HEK293 (cell line): ENCODE results near the gene DDR2.

Experiments used
- ZBTB10 ChIP-seq: fragments of 450-650 bp; formaldehyde crosslinking; IDR thresholded peaks from 2 replicates; pipeline ENCODE4 v1.5.1; 2016; ENCODE audit warnings: missing biosample characterization, missing genetic modification characterization
- ZNF416 ChIP-seq: fragments of 450-650 bp; formaldehyde crosslinking; IDR thresholded peaks from 2 replicates; pipeline ENCODE4 v1.5.1; 2016; ENCODE audit warnings: missing biosample characterization, missing genetic modification characterization
- ZNF707 ChIP-seq: fragments of 450-650 bp; formaldehyde crosslinking; IDR thresholded peaks from 2 replicates; pipeline ENCODE4 v1.5.1; 2016; ENCODE audit warnings: missing biosample characterization, missing genetic modification characterization
- ZNF776 ChIP-seq: fragments of 450-650 bp; formaldehyde crosslinking; IDR thresholded peaks from 2 replicates; pipeline ENCODE4 v1.5.0; 2017; ENCODE audit warnings: missing biosample characterization, missing genetic modification characterization, borderline replicate concordance
- ZNF837 ChIP-seq: fragments of 450-650 bp; formaldehyde crosslinking; IDR thresholded peaks from 2 replicates; pipeline ENCODE4 v1.5.1; 2016; ENCODE audit warnings: missing biosample characterization, missing genetic modification characterization
- TF ChIP-seq, protein P1 (sequence below): fragments of 450-650 bp; formaldehyde crosslinking; IDR thresholded peaks from 2 replicates; pipeline ENCODE4 v1.5.1; 2016; ENCODE audit warnings: missing biosample characterization, missing genetic modification characterization
- TF ChIP-seq, protein P2 (sequence below): fragments of 450-650 bp; formaldehyde crosslinking; IDR thresholded peaks from 2 replicates; pipeline ENCODE4 v1.5.1; 2016; ENCODE audit warnings: missing biosample characterization, missing genetic modification characterization, low read depth
- TF ChIP-seq, protein P3 (sequence below): fragments of 450-650 bp; formaldehyde crosslinking; IDR thresholded peaks from 2 replicates; pipeline ENCODE4 v1.5.1; 2016; ENCODE audit warnings: missing biosample characterization, missing genetic modification characterization

- TF ChIP-seq, protein P1, sequence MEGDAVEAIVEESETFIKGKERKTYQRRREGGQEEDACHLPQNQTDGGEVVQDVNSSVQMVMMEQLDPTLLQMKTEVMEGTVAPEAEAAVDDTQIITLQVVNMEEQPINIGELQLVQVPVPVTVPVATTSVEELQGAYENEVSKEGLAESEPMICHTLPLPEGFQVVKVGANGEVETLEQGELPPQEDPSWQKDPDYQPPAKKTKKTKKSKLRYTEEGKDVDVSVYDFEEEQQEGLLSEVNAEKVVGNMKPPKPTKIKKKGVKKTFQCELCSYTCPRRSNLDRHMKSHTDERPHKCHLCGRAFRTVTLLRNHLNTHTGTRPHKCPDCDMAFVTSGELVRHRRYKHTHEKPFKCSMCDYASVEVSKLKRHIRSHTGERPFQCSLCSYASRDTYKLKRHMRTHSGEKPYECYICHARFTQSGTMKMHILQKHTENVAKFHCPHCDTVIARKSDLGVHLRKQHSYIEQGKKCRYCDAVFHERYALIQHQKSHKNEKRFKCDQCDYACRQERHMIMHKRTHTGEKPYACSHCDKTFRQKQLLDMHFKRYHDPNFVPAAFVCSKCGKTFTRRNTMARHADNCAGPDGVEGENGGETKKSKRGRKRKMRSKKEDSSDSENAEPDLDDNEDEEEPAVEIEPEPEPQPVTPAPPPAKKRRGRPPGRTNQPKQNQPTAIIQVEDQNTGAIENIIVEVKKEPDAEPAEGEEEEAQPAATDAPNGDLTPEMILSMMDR (tag by site-specific recombination), result no peak
- TF ChIP-seq, protein P2, sequence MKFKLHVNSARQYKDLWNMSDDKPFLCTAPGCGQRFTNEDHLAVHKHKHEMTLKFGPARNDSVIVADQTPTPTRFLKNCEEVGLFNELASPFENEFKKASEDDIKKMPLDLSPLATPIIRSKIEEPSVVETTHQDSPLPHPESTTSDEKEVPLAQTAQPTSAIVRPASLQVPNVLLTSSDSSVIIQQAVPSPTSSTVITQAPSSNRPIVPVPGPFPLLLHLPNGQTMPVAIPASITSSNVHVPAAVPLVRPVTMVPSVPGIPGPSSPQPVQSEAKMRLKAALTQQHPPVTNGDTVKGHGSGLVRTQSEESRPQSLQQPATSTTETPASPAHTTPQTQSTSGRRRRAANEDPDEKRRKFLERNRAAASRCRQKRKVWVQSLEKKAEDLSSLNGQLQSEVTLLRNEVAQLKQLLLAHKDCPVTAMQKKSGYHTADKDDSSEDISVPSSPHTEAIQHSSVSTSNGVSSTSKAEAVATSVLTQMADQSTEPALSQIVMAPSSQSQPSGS, result no peak
- no peak for TF ChIP-seq ZNF837 (tag by site-specific recombination)
- no peak for TF ChIP-seq ZNF416 (tag by site-specific recombination)
- no peak for TF ChIP-seq ZNF707 (tag by site-specific recombination)
- no peak for TF ChIP-seq ZNF776 (tag by site-specific recombination)
- no peak for TF ChIP-seq ZBTB10
- TF ChIP-seq, protein P3, sequence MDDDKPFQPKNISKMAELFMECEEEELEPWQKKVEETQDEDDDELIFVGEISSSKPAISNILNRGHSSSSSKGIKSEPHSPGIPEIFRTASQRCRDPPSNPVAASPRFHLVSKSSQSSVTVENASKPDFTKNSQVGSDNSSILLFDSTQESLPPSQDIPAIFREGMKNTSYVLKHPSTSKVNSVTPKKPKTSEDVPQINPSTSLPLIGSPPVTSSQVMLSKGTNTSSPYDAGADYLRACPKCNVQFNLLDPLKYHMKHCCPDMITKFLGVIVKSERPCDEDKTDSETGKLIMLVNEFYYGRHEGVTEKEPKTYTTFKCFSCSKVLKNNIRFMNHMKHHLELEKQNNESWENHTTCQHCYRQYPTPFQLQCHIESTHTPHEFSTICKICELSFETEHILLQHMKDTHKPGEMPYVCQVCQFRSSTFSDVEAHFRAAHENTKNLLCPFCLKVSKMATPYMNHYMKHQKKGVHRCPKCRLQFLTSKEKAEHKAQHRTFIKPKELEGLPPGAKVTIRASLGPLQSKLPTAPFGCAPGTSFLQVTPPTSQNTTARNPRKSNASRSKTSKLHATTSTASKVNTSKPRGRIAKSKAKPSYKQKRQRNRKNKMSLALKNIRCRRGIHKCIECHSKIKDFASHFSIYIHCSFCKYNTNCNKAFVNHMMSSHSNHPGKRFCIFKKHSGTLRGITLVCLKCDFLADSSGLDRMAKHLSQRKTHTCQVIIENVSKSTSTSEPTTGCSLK (tag by site-specific recombination), result no peak
Observed at GRCh38 chr1:162696286-162696862, 64.1 kb downstream of the DDR2 start.
